UCSD-AML1 (cell line): ENCODE measurements around the gene FSTL4.

ENCODE experiments used
- DNase-seq: peaks from one replicate; lab custom pipeline; 2025; ENCODE audit not compliant: unreplicated experiment; lab: John Stamatoyannopoulos, UW

FSTL4 gene

DNA sequence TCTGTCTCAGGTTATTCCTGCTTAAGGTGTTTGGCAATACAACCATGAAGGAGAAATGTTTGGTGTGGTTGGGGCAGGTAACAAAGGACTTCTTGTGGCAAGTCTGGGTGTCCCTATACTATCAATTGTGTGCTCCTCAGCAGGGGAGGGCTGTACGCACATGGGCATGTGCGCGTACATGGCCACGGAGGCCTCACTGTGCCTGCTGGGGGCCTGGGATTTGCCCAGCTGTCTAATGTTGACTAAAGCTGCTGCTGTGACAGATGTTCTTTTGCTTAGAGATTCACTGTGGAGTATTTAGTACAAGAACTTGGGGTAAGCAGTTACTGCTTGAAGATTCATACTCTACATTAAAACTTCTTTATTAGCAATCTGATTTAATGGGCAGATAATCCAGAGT is 463.0 kb downstream of the FSTL4 start:
- no peak for DNase-seq

- DNase-seq = no peak
Observed at GRCh38 chr5:133147815-133148567, 464.4 kb downstream of the FSTL4 start.

GRCh38 chr5:133147411-133147810 is 464.9 kb downstream of the FSTL4 start:
- peak; percentile 23 for DNase-seq
